Measurements from ENCODE around the gene PCDH15.

- TF ChIP-seq, protein P1, sequence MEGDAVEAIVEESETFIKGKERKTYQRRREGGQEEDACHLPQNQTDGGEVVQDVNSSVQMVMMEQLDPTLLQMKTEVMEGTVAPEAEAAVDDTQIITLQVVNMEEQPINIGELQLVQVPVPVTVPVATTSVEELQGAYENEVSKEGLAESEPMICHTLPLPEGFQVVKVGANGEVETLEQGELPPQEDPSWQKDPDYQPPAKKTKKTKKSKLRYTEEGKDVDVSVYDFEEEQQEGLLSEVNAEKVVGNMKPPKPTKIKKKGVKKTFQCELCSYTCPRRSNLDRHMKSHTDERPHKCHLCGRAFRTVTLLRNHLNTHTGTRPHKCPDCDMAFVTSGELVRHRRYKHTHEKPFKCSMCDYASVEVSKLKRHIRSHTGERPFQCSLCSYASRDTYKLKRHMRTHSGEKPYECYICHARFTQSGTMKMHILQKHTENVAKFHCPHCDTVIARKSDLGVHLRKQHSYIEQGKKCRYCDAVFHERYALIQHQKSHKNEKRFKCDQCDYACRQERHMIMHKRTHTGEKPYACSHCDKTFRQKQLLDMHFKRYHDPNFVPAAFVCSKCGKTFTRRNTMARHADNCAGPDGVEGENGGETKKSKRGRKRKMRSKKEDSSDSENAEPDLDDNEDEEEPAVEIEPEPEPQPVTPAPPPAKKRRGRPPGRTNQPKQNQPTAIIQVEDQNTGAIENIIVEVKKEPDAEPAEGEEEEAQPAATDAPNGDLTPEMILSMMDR (IDR thresholded peaks at IDR 0.05; ENCODE audit: insufficient read depth, low read length, poor library complexity, severe bottlenecking): no peak
- TF ChIP-seq EZH2phosphoT487 (conservative IDR thresholded peaks at IDR 0.05; ENCODE audit: low read length): no peak
These were observed 1030.1 kb downstream of the PCDH15 start for GRCh38 chr10:53770903-53771302.
